Posterior cingulate gyrus (tissue), 11 donors: Measurements from ENCODE around the gene PNPLA5.
"Not testable (repeated sequence)": the region's sequence is repeated elsewhere in the genome, so short reads cannot be mapped to it uniquely, and the experiment has no call there.

Experiments
- DNase-seq, 10 donors: peaks; one replicate each; pipeline versions ENCODE4 v3.0.0 to v3.0.0-alpha.2; 2020 to 2021; ENCODE audit warnings: mixed read lengths in 3 of 10
- intact Hi-C: fragments of 100-400 bp; cut with DNase I; formaldehyde crosslinking; loops from one replicate; pipeline ENCODE4 v1.15.1; 2023

The PNPLA5 gene

GRCh38 chr22:43903033-43903432 lies 11.2 kb upstream of the PNPLA5 start:
- DNase-seq, intact Hi-C loops: not testable (repeated sequence)

GRCh38 chr22:43901976-43902643 lies 10.3 kb upstream of the PNPLA5 start:
- intact Hi-C loops = no loop called here
- no peak for DNase-seq

GRCh38 chr22:43900206-43900605 lies 8.4 kb upstream of the PNPLA5 start:
- DNase-seq = no peak
- intact Hi-C loops = no loop called here

GRCh38 chr22:43897751-43898261 lies 6.0 kb upstream of the PNPLA5 start:
- DNase-seq = peak in 1 of 10 donors; percentile 21
- intact Hi-C loops = no loop called here

GRCh38 chr22:43895986-43896645 lies 4.3 kb upstream of the PNPLA5 start:
- peak in 3 of 10 donors; percentile 43 to 79 (median 69) for DNase-seq
- intact Hi-C loops = no loop called here

- DNase-seq = peak in 3 of 10 donors; percentile 22 to 56 (median 24)
- intact Hi-C loops = no loop called here
Measured at GRCh38 chr22:43894122-43894521, 2.3 kb upstream of the PNPLA5 start.

GRCh38 chr22:43893266-43893665 lies 1.5 kb upstream of the PNPLA5 start:
- peak in 3 of 10 donors; percentile 51 to 57 (median 54) for DNase-seq
- intact Hi-C loops = no loop called here

GRCh38 chr22:43892183-43892894 lies 526 bp upstream of the PNPLA5 start:
- intact Hi-C loops = no loop called here
- DNase-seq = no peak

GRCh38 chr22:43890901-43891331 lies 897 bp downstream of the PNPLA5 start:
- intact Hi-C loops = no loop called here
- peak in 3 of 10 donors; percentile 26 to 69 (median 66) for DNase-seq

- intact Hi-C loops = no loop called here
- DNase-seq = peak in 4 of 10 donors; percentile 7 to 52 (median 40)
Measured at GRCh38 chr22:43889860-43890253, 2.0 kb downstream of the PNPLA5 start.

GRCh38 chr22:43889201-43889859 lies 2.5 kb downstream of the PNPLA5 start:
- intact Hi-C loops = no loop called here
- DNase-seq = peak in 4 of 10 donors; percentile 4 to 59 (median 52)

GRCh38 chr22:43888740-43889139 lies 3.1 kb downstream of the PNPLA5 start:
- peak in 2 of 10 donors; percentile 16 to 29 for DNase-seq
- intact Hi-C loops = no loop called here

- intact Hi-C loops = no loop called here
- DNase-seq = peak in 3 of 10 donors; percentile 19 to 49 (median 35)
Measured at GRCh38 chr22:43887391-43887790, 4.4 kb downstream of the PNPLA5 start.

- intact Hi-C loops = no loop called here
Measured at GRCh38 chr22:43886231-43886630, 5.6 kb downstream of the PNPLA5 start.

GRCh38 chr22:43885786-43886185 lies 6.0 kb downstream of the PNPLA5 start:
- DNase-seq = peak in 1 of 10 donors; percentile 57
- intact Hi-C loops = no loop called here

More at GRCh38 chr22:43886231-43886630, 5.6 kb downstream of the PNPLA5 start:
- DNase-seq = peak in 4 of 10 donors; percentile 10 to 60 (median 30)

GRCh38 chr22:43885319-43885671 lies 6.5 kb downstream of the PNPLA5 start:
- DNase-seq = peak in 2 of 10 donors; percentile 59 to 69
- intact Hi-C loops = no loop called here

GRCh38 chr22:43884600-43885318 lies 7.1 kb downstream of the PNPLA5 start:
- intact Hi-C loops = no loop called here
- DNase-seq = peak; percentile 36 to 94 (median 72)

- intact Hi-C loops = no loop called here
- peak in 5 of 10 donors; percentile 4 to 80 (median 39) for DNase-seq
Measured at GRCh38 chr22:43883719-43884415, 7.9 kb downstream of the PNPLA5 start.

GRCh38 chr22:43883012-43883661 lies 8.7 kb downstream of the PNPLA5 start:
- DNase-seq = peak in 5 of 10 donors; percentile 9 to 78 (median 52)
- intact Hi-C loops = no loop called here
